Right lobe of liver (tissue), 6 donors: ENCODE measurements around the gene MDH2. TPM values are rescaled to one million over a fixed set of nuclear protein-coding genes. Genes with fewer than 3 reads are reported as not detected.

Source experiments
- ATAC-seq, 4 donors: fragments of 200-7000 bp; cut with Tn5 transposase; one replicate each; pipeline ENCODE4 v1.9.1; 2020; ENCODE audit warnings: mild to moderate bottlenecking in 4 of 4, moderate library complexity in 4 of 4
- DNase-seq, 3 donors: peaks; one replicate each; pipeline ENCODE4 v3.0.0-alpha.2; 2020
- H3K27ac ChIP-seq, 3 donors: fragments of 200-600 bp; one replicate each; pipeline ENCODE4 v1.8.0; 2022
- H3K27me3 ChIP-seq, 2 donors: fragments of 200-600 bp; one replicate each; pipeline ENCODE4 v1.8.0; 2022
- H3K36me3 ChIP-seq, 4 donors: fragments of 200-600 bp; sonication (generic) in 1 of 4; one replicate each; pipeline versions ENCODE4 v1.5.1 to v1.8.0; 2017 to 2022; ENCODE audit warnings: control low read depth in 1 of 4
- H3K4me1 ChIP-seq, 4 donors: fragments of 200-600 bp; sonication (generic) in 1 of 4; one replicate each; pipeline versions ENCODE4 v1.5.1 to v1.8.0; 2017 to 2022; ENCODE audit warnings: control low read depth in 1 of 4
- H3K4me3 ChIP-seq, 3 donors: fragments of 200-600 bp; one replicate each; pipeline ENCODE4 v1.8.0; 2022
- H3K9me3 ChIP-seq, 4 donors: fragments of 200-600 bp; sonication (generic) in 1 of 4; one replicate each; pipeline versions ENCODE4 v1.5.1 to v1.8.0; 2017 to 2022; ENCODE audit warnings: control low read depth in 1 of 4
- POLR2A ChIP-seq: fragments of 450-650 bp; IDR thresholded peaks from one replicate; pipeline ENCODE4 v1.6.1; 2017; ENCODE audit warnings: antibody characterized with exemption, mild to moderate bottlenecking
- WGBS: methylation state at CpG from one replicate; pipeline ENCODE4 v1.1.6; 2018; ENCODE audit warnings: low coverage, low lambda C conversion rate; ENCODE audit not compliant: insufficient coverage; ENCODE audit errors: missing lambda C conversion rate; 5-methylcytosine and 5-hydroxymethylcytosine counted together
- intact Hi-C, 2 donors: fragments of 100-400 bp; cut with DNase I; formaldehyde crosslinking; loops; one replicate each; pipeline versions ENCODE4 v1.11.2 to v1.14.1; 2022
- total RNA-seq, 6 experiments: library from RNA; depleted of rRNA in 2 of 6; stranded (reverse); fragments of >200 nt in 2 of 6; fragmentation: NEBNext Ultra II Directional in 3 of 6; extraction: Animal tissue kit (Norgen Biotek cat#: 25700) in 3 of 6; gene quantifications; one replicate each; pipeline versions ENCODE4 v1.1.0 to v1.2.4, GENCODE V29; 2016 to 2023
- TF ChIP-seq, protein P1 (sequence below), 4 donors: fragments of 200-600 bp in 3 of 4; fragments of 450-650 bp in 1 of 4; IDR thresholded peaks; one replicate each; pipeline versions ENCODE4 v1.5.1 to v1.8.0; 2016 to 2022; ENCODE audit warnings: antibody characterized with exemption in 4 of 4, mild to moderate bottlenecking in 2 of 4
- donor health status: DM: no; HTN: yes; CAD: no.
- donor health status: DM: no; HTN: no; CAD: no.
- donor health status: DM: no; HTN: no; CAD: no.
- donor health status: DM: no; HTN: yes; CAD: no.
- donor health status: DM: no; HTN: yes; CAD: no.

Gene MDH2
- total RNA-seq, 6 experiments from 2014 or later = 130 to 178 (median 164) TPM

DNA sequence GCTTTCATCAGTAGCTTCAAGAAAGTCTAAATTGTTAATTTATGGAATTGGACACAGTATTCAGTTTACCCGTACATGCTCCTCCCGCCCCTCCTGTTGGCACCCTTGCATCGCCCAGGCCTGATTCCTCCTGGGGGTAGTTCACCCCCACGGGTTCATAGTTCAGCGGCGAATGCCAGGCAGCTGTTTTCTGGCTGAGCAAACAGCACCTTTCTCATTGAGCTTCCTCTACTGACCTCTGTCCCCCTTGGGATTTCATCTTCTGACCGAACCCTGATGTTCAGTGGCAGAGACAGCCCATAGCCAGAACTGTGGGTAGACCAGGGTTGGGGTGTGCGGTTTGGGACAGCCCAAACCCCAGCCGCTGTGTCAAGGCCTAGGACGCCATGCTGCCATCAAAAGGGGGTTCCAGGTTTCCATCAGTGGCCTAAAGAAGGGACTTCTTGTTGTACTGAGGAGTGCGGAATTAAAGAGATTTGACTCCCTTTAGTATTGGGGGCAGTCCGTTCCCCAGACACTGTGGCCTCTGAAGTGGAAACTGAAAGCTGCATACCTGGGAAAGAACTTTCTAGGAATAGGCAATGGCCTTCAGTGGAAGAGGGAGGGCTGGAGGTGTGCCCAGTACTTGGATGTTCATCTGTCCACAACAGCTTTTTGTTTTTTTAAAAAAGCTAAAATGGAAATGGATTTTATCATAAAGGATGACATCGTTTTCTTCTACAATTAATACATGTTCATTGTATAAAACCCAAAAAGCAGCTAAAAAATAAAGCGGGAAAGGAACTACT lies 19.0 kb downstream of the MDH2 start:
- H3K36me3 ChIP-seq = peaks cover 0 to 36% (median 24%) of the 10 kb centered on the region in 4 donors
- no peaks in the 10 kb centered on the region for H3K27me3 ChIP-seq
- H3K27ac ChIP-seq = peak overlapping the region in 1 of 3 donors; percentile 19
- intact Hi-C loops = no loop called here
- ATAC-seq (peak; percentile 57 to 75 (median 62)), DNase-seq (peak in 2 of 3 donors; percentile 58 to 64)
- H3K9me3 ChIP-seq = no peaks in the 10 kb centered on the region
- H3K4me1 ChIP-seq = peaks cover 0 to 14% (median 6%) of the 10 kb centered on the region in 4 donors
- 65% methylated on average over 9 of the region's 14 CpGs for WGBS
- H3K4me3 ChIP-seq = no peak overlapping the region
- no peak for TF ChIP-seq POLR2A
- TF ChIP-seq, protein P1, sequence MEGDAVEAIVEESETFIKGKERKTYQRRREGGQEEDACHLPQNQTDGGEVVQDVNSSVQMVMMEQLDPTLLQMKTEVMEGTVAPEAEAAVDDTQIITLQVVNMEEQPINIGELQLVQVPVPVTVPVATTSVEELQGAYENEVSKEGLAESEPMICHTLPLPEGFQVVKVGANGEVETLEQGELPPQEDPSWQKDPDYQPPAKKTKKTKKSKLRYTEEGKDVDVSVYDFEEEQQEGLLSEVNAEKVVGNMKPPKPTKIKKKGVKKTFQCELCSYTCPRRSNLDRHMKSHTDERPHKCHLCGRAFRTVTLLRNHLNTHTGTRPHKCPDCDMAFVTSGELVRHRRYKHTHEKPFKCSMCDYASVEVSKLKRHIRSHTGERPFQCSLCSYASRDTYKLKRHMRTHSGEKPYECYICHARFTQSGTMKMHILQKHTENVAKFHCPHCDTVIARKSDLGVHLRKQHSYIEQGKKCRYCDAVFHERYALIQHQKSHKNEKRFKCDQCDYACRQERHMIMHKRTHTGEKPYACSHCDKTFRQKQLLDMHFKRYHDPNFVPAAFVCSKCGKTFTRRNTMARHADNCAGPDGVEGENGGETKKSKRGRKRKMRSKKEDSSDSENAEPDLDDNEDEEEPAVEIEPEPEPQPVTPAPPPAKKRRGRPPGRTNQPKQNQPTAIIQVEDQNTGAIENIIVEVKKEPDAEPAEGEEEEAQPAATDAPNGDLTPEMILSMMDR (IDR thresholded peaks at IDR 0.05) = no peak

DNA sequence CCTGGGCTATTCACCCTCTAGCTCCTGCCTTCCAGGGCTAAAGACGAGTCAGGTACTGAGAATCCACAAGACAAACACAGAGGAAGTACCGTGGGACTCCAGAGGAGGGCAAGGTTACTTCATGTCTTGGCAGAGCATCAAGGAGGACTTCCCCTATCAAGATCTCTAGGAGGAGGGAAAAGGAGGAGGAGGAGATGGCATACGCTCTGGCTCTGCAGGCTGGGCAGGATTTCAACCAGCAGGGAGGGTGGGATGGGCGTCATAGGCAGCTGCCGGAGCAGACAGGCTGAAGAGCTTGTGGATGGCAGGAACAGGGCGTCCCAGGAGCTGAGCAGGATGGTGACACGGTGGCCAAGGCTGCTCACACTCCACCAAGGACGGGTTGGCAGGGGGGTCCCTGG lies 21.3 kb downstream of the MDH2 start:
- TF ChIP-seq POLR2A = no peak
- TF ChIP-seq, protein P1 (IDR thresholded peaks at IDR 0.05) = no peak
- ATAC-seq (peak in 2 of 4 donors; percentile 4 to 28), DNase-seq (no peak)
- 38% methylated on average over 5 of the region's 8 CpGs for WGBS
- Histone ChIP-seq H3K4me3 (no peak overlapping the region), H3K27ac (no peak overlapping the region), H3K27me3 (no peaks in the 10 kb centered on the region), H3K36me3 (peaks cover 0 to 26% (median 16%) of the 10 kb centered on the region in 4 donors), H3K4me1 (peaks cover 0 to 14% (median 6%) of the 10 kb centered on the region in 4 donors), H3K9me3 (no peaks in the 10 kb centered on the region)
- intact Hi-C loops = no loop called here

DNA sequence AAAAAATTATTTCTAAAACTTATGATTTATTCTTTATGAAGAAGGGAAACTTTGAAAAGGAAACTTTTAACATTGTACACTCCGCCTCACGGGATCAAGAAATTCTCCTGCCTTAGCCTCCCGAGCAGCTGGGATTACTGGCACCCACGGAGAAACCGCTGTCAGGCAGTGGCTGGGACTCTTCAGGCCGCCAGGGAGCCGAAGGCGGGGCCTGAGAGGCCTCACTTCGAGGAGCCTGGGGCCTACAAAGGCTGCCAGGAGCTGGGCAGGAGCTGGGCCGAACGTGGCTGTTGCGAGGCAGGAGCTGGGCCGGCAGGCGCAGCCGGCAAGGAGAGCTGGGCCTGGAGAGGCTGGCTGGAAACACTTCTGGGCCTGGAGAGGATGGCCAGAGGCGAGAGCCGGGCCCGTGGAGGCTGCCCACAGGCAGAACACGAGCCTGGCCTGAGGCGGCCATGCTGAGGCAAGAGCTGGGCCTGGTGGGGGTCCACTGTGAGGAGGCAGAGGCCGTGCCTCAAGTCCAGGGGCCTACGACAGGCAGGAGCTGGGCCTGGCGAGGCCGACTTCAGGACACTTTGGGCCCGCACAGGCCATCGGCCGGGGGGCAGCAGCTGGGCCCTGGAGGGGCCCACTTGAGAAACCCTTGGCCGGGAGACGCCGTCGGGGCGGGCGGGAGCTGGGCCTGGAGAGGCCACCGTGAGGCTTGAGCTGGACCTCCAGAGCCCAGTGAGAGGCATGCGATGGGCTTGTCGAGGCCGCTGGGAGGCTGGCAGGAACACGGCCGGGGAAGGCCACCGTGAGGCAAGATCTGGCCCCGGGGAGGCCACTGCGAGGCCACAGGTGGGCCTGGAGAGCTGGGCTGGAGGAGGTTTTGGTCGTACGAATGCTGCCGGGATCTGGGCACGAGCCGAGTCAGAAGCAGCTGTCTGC lies 23.7 kb downstream of the MDH2 start:
- no peak for TF ChIP-seq POLR2A
- TF ChIP-seq, protein P1 (IDR thresholded peaks at IDR 0.05) = no peak
- H3K27me3 ChIP-seq = no peaks in the 10 kb centered on the region
- intact Hi-C loops = no loop called here
- ATAC-seq (no peak), DNase-seq (no peak)
- H3K4me1 ChIP-seq = peaks cover 0 to 10% (median 3%) of the 10 kb centered on the region in 4 donors
- no peaks in the 10 kb centered on the region for H3K9me3 ChIP-seq
- peaks cover 0 to 11% (median 3%) of the 10 kb centered on the region in 4 donors for H3K36me3 ChIP-seq
- H3K27ac ChIP-seq = no peak overlapping the region
- no peak overlapping the region for H3K4me3 ChIP-seq
- 89% methylated on average over 9 of the region's 47 CpGs for WGBS

DNA sequence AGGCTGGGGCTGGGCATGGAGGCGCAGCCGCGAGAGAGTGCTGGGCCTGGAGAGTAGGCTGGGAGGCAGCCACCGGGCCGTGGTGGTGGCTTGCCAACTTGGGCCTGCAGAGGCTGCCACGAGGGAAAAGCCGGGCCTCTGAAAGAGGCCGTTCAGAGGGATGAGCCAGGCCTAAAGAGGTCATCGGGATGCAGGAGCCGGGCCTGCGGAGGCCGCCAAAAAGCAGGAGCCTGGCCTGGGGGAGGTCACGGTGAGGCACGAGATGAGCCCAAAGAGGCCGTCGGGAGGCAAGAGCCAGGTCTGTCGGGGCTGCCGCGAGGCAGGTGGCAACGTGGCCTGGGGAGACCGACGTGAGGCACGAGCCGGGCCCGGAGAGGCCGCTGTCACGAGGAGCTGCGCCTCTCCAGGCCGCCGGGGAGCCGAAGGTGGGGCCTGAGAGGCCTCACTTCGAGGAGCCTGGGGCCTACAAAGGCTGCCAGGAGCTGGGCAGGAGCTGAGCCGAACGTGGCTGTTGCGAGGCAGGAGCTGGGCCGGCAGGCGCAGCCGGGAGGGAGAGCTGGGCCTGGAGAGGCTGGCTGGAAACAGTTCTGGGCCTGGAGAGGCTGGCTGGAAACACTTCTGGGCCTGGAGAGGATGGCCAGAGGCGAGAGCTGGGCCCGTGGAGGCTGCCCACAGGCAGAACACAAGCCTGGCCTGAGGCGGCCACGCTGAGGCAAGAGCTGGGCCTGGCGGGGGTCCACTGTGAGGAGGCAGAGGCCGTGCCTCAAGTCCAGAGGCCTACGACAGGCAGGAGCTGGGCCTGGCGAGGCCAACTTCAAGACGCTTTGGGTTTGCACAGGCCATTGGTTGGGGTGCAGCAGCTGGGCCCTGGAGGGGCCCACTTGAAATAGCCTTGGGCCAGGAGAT lies 24.6 kb downstream of the MDH2 start:
- Histone ChIP-seq H3K27ac (no peak overlapping the region), H3K4me1 (peaks cover 0 to under 1% (median 0%) of the 10 kb centered on the region in 4 donors), H3K4me3 (no peak overlapping the region), H3K27me3 (no peaks in the 10 kb centered on the region), H3K36me3 (peaks cover 0 to 11% (median 2%) of the 10 kb centered on the region in 4 donors), H3K9me3 (no peaks in the 10 kb centered on the region)
- WGBS = no CpG with 5 or more reads among the region's 47 CpGs
- intact Hi-C loops = no loop called here
- DNase-seq = no peak
- no peak for ATAC-seq
- no peak for TF ChIP-seq POLR2A
- TF ChIP-seq, protein P1 (IDR thresholded peaks at IDR 0.05) = no peak
